RWPE2 (cell line): ENCODE data around the gene HNRNPLL.
A peak's percentile ranks its signal among the peaks of the same experiment; 100 is the strongest.

Experiments used
- ATAC-seq: fragments of 200-7000 bp; cut with Tn5 transposase; 3 replicates; pipeline ENCODE4 v1.9.1; 2021; ENCODE audit warnings: low read depth
- DNase-seq: peaks from one replicate; pipeline ENCODE4 v3.0.0-alpha.2; 2020; ENCODE audit warnings: low spot score
- H3K27ac ChIP-seq: fragments of 450-650 bp; 2 replicates; pipeline ENCODE4 v1.5.1; 2017; ENCODE audit warnings: mild to moderate bottlenecking; ENCODE audit not compliant: poor library complexity, severe bottlenecking
- H3K27me3 ChIP-seq: fragments of 250-450 bp; sonication (Bioruptor Pico); 2 replicates; pipeline ENCODE4 v1.5.1; 2021; ENCODE audit warnings: mild to moderate bottlenecking, moderate library complexity; ENCODE audit not compliant: insufficient read depth, poor library complexity, severe bottlenecking
- H3K36me3 ChIP-seq: fragments of 250-450 bp; sonication (Bioruptor Pico); 2 replicates; pipeline ENCODE4 v1.5.1; 2020; ENCODE audit warnings: low read depth, mild to moderate bottlenecking, moderate library complexity
- H3K4me1 ChIP-seq: fragments of 250-450 bp; sonication (Bioruptor Pico); 2 replicates; pipeline ENCODE4 v1.5.1; 2021; ENCODE audit warnings: mild to moderate bottlenecking, moderate library complexity; ENCODE audit not compliant: insufficient read depth, poor library complexity, severe bottlenecking
- H3K4me3 ChIP-seq: fragments of 250-450 bp; sonication (Bioruptor Pico); 2 replicates; pipeline ENCODE4 v1.5.1; 2021; ENCODE audit warnings: mild to moderate bottlenecking, moderate library complexity; ENCODE audit not compliant: severe bottlenecking
- H3K9me3 ChIP-seq: fragments of 250-450 bp; sonication (Bioruptor Pico); 2 replicates; pipeline ENCODE4 v1.5.1; 2021; ENCODE audit warnings: mild to moderate bottlenecking, moderate library complexity; ENCODE audit not compliant: severe bottlenecking
- CTCF ChIP-seq: fragments of 450-650 bp; IDR thresholded peaks from one replicate; pipeline ENCODE4 v1.5.1; 2017; ENCODE audit warnings: mild to moderate bottlenecking, moderate library complexity; ENCODE audit not compliant: poor library complexity, severe bottlenecking

The HNRNPLL gene

DNA sequence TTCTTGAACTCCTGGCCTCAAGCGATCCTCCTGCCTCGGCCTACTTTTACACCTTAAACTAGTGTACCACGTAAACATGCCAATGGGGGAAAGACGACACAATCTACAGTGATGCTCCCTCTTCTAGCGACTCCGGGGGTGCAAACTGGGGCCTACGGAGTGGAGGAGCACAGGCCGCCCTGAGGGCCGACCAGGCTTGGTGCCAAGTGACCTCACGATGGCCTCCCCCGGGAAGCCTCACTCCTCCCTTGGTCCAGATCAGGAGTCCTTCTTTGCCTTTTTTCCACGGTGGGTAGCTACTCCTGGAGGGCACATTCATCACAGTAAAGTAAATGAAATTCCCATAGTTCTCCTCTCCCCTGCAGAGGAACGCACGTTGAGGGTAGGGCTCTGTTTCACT lies 73.5 kb downstream of the HNRNPLL start:
- H3K27me3 ChIP-seq, result no peaks in the 10 kb centered on the region
- H3K9me3 ChIP-seq, result no peaks in the 10 kb centered on the region
- DNase-seq (no peak), ATAC-seq (no peak)
- H3K27ac ChIP-seq, result no peak overlapping the region
- H3K4me1 ChIP-seq, result peaks cover 11% of the 10 kb centered on the region
- H3K36me3 ChIP-seq, result no peaks in the 10 kb centered on the region
- no peak for TF ChIP-seq CTCF
- H3K4me3 ChIP-seq, result no peak overlapping the region

- no peak for TF ChIP-seq CTCF
- Histone ChIP-seq H3K27ac (no peak overlapping the region), H3K4me1 (peaks cover 11% of the 10 kb centered on the region), H3K27me3 (no peaks in the 10 kb centered on the region), H3K9me3 (no peaks in the 10 kb centered on the region), H3K4me3 (no peak overlapping the region), H3K36me3 (no peaks in the 10 kb centered on the region)
- DNase-seq, result no peak
- ATAC-seq, result no peak
Observed at GRCh38 chr2:38528534-38528933, 74.2 kb downstream of the HNRNPLL start.

GRCh38 chr2:38528008-38528442 lies 74.7 kb downstream of the HNRNPLL start:
- peak overlapping the region; percentile 30 for H3K4me3 ChIP-seq
- peaks cover 11% of the 10 kb centered on the region for H3K4me1 ChIP-seq
- ATAC-seq (peak; percentile 69), DNase-seq (no peak)
- no peaks in the 10 kb centered on the region for H3K9me3 ChIP-seq
- H3K27ac ChIP-seq, result no peak overlapping the region
- no peaks in the 10 kb centered on the region for H3K27me3 ChIP-seq
- peak; percentile 22 for TF ChIP-seq CTCF
- no peaks in the 10 kb centered on the region for H3K36me3 ChIP-seq

DNA sequence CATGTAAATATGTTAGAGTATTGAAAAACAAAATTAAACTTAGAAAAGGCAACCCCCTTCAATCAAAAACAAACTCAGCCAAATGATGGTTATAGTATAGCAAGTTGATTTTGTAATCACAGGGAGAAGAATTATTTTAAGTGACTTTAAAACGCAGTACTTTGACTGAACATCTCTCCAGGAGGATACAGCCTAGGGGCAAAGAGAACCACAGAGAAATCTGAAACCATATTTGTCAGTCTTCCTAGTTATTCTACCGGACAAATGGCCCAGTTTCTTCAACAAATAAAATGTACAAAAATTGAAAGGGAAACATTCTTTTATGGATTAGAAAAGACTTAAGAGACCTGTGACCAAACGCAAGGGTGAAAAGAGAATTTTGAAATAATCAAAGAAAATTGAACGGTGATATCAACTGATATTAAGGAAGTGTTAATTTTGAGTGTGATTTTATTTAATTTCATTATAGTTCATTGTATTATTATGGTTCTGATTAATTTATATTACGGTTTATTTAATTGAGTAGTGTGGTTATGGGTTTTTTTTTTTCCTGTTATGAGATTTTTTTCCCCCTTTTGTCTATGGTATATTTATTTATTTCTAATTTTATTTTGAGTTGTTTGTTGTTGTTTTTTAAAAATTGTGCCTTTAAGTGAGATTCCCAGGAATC lies 75.3 kb downstream of the HNRNPLL start:
- peak overlapping the region; percentile 30 for H3K4me3 ChIP-seq
- TF ChIP-seq CTCF, result no peak
- no peaks in the 10 kb centered on the region for H3K27me3 ChIP-seq
- no peak for ATAC-seq
- no peak for DNase-seq
- no peaks in the 10 kb centered on the region for H3K9me3 ChIP-seq
- no peak overlapping the region for H3K27ac ChIP-seq
- H3K4me1 ChIP-seq, result peaks cover 11% of the 10 kb centered on the region
- H3K36me3 ChIP-seq, result no peaks in the 10 kb centered on the region

GRCh38 chr2:38526195-38526594 lies 76.5 kb downstream of the HNRNPLL start:
- H3K9me3 ChIP-seq, result no peaks in the 10 kb centered on the region
- H3K27ac ChIP-seq, result no peak overlapping the region
- DNase-seq (no peak), ATAC-seq (peak; percentile 26; the same call in 1 of the 3 replicates)
- H3K27me3 ChIP-seq, result no peaks in the 10 kb centered on the region
- no peak for TF ChIP-seq CTCF
- no peak overlapping the region for H3K4me3 ChIP-seq
- peaks cover 11% of the 10 kb centered on the region for H3K4me1 ChIP-seq
- H3K36me3 ChIP-seq, result no peaks in the 10 kb centered on the region
